HG02610 (cell line): ENCODE measurements around the gene JMJD4.
"Not testable (repeated sequence)": the region's sequence is repeated elsewhere in the genome, so short reads cannot be mapped to it uniquely, and the experiment has no call there.

ENCODE experiments used
- ATAC-seq: cut with Tn5 transposase; IDR thresholded peaks from one replicate; pipeline ENCODE4 v1.9.1; 2021; ENCODE audit warnings: mild to moderate bottlenecking, moderate library complexity; ENCODE audit not compliant: unreplicated experiment

Gene JMJD4

GRCh38 chr1:227733751-227734545 is 1.2 kb downstream of the JMJD4 start:
- ATAC-seq: no peak

- no peak for ATAC-seq
Observed at GRCh38 chr1:227733309-227733705, 1.8 kb downstream of the JMJD4 start.

- ATAC-seq: no peak
Observed at GRCh38 chr1:227732586-227733308, 2.4 kb downstream of the JMJD4 start.

GRCh38 chr1:227731696-227732585 is 3.2 kb downstream of the JMJD4 start:
- no peak for ATAC-seq

GRCh38 chr1:227731241-227731677 is 3.8 kb downstream of the JMJD4 start:
- no peak for ATAC-seq

GRCh38 chr1:227730630-227731151 is 4.4 kb downstream of the JMJD4 start:
- ATAC-seq: no peak

GRCh38 chr1:227729881-227730629 is 5.0 kb downstream of the JMJD4 start:
- peak; percentile 19 for ATAC-seq

GRCh38 chr1:227729144-227729880 is 5.8 kb downstream of the JMJD4 start:
- ATAC-seq: no peak

GRCh38 chr1:227728892-227729143 is 6.3 kb downstream of the JMJD4 start:
- ATAC-seq: no peak

- peak; percentile 41 for ATAC-seq
Observed at GRCh38 chr1:227728059-227728891, 6.8 kb downstream of the JMJD4 start.

GRCh38 chr1:227726924-227727599 is 8.0 kb downstream of the JMJD4 start:
- ATAC-seq: no peak

GRCh38 chr1:227726318-227726717 is 8.8 kb downstream of the JMJD4 start:
- no peak for ATAC-seq

GRCh38 chr1:227725046-227725445 is 10.1 kb downstream of the JMJD4 start:
- no peak for ATAC-seq

- no peak for ATAC-seq
Observed at GRCh38 chr1:227723474-227723873, 11.6 kb downstream of the JMJD4 start.

- ATAC-seq: no peak
Observed at GRCh38 chr1:227718932-227719331, 16.2 kb downstream of the JMJD4 start.

- ATAC-seq: peak; percentile 72
Observed at GRCh38 chr1:227712648-227713047, 22.5 kb downstream of the JMJD4 start.

GRCh38 chr1:227710474-227710873 is 24.6 kb downstream of the JMJD4 start:
- ATAC-seq: not testable (repeated sequence)

GRCh38 chr1:227709451-227709850 is 25.7 kb downstream of the JMJD4 start:
- ATAC-seq: no peak
